ENCODE results near the gene ERN1.
"Not testable (repeated sequence)": the region's sequence is repeated elsewhere in the genome, so short reads cannot be mapped to it uniquely, and the experiment has no call there.

The ERN1 gene

GRCh38 chr17:64134216-64134970 is 4.4 kb upstream of the ERN1 start:
- no peak for DNase-seq

GRCh38 chr17:64133546-64134215 is 3.7 kb upstream of the ERN1 start:
- peak; percentile 46 for DNase-seq

- DNase-seq: no peak
Observed at GRCh38 chr17:64131606-64132270, 1.8 kb upstream of the ERN1 start.

- DNase-seq: no peak
Observed at GRCh38 chr17:64130559-64131001, 636 bp upstream of the ERN1 start.

- DNase-seq: no peak
Observed at GRCh38 chr17:64129515-64129764, 504 bp downstream of the ERN1 start.

GRCh38 chr17:64128787-64129514 is 993 bp downstream of the ERN1 start:
- no peak for DNase-seq

GRCh38 chr17:64126918-64127317 is 3.0 kb downstream of the ERN1 start:
- no peak for DNase-seq

GRCh38 chr17:64125937-64126336 is 4.0 kb downstream of the ERN1 start:
- DNase-seq: no peak

GRCh38 chr17:64124609-64125008 is 5.3 kb downstream of the ERN1 start:
- DNase-seq: no peak

GRCh38 chr17:64123114-64123513 is 6.8 kb downstream of the ERN1 start:
- DNase-seq: no peak

- DNase-seq: not testable (repeated sequence)
Observed at GRCh38 chr17:64120972-64121786, 8.8 kb downstream of the ERN1 start.

- no peak for DNase-seq
Observed at GRCh38 chr17:64120159-64120810, 9.7 kb downstream of the ERN1 start.

- peak; percentile 59 for DNase-seq
Observed at GRCh38 chr17:64117981-64118979, 11.7 kb downstream of the ERN1 start.

GRCh38 chr17:64115822-64116534 is 14.0 kb downstream of the ERN1 start:
- DNase-seq: no peak

GRCh38 chr17:64115043-64115698 is 14.8 kb downstream of the ERN1 start:
- no peak for DNase-seq

- DNase-seq: no peak
Observed at GRCh38 chr17:64113006-64113405, 16.9 kb downstream of the ERN1 start.

- DNase-seq: no peak
Observed at GRCh38 chr17:64111831-64112230, 18.1 kb downstream of the ERN1 start.

GRCh38 chr17:64110379-64111152 is 19.4 kb downstream of the ERN1 start:
- DNase-seq: no peak

GRCh38 chr17:64109400-64109799 is 20.5 kb downstream of the ERN1 start:
- DNase-seq: no peak

Data from DMS 273 treated with DMSO at 0.1 percent for 48 hours (cell line).